Mesendoderm (in vitro differentiated cells): Measurements from ENCODE around the gene GPR149.

Experiments
- DNase-seq: peaks from one replicate; pipeline ENCODE4 v3.0.0; 2013
- H2AK5ac ChIP-seq: 2 replicates; pipeline ENCODE4 v1.6.1; 2013; ENCODE audit warnings: low read length, inconsistent platforms
- H2BK120ac ChIP-seq: 2 replicates; pipeline ENCODE4 v1.6.1; 2013; ENCODE audit warnings: low read depth, mild to moderate bottlenecking, low read length, moderate library complexity, mixed read lengths
- H2BK15ac ChIP-seq: replicated peaks from 2 replicates; pipeline ENCODE4 v1.6.1; 2013; ENCODE audit warnings: low read depth, mild to moderate bottlenecking, moderate library complexity
- H2BK5ac ChIP-seq: 2 replicates; pipeline ENCODE4 v1.6.1; 2013; ENCODE audit warnings: low read length, inconsistent platforms
- H3K18ac ChIP-seq: 2 replicates; pipeline ENCODE4 v1.6.1; 2013; ENCODE audit warnings: mild to moderate bottlenecking, low read length, mixed read lengths
- H3K23ac ChIP-seq: one replicate; pipeline ENCODE4 v1.6.1; 2013; ENCODE audit warnings: low read length
- H3K27ac ChIP-seq: 2 replicates; pipeline ENCODE4 v1.5.1; 2013; ENCODE audit warnings: low read depth, mild to moderate bottlenecking, inconsistent platforms, low read length, moderate library complexity
- H3K27me3 ChIP-seq: 2 replicates; pipeline ENCODE4 v1.6.1; 2013; ENCODE audit warnings: low read length, control low read depth, mild to moderate bottlenecking, inconsistent platforms; ENCODE audit not compliant: insufficient read depth, poor library complexity
- H3K36me3 ChIP-seq: 2 replicates; pipeline ENCODE4 v1.6.1; 2013; ENCODE audit warnings: low read length, inconsistent platforms; ENCODE audit not compliant: control insufficient read depth, insufficient read depth
- H3K4ac ChIP-seq: one replicate; pipeline ENCODE4 v1.6.1; 2013; ENCODE audit warnings: low read depth, mild to moderate bottlenecking, low read length, moderate library complexity
- H3K4me1 ChIP-seq: 2 replicates; pipeline ENCODE4 v1.6.1; 2013; ENCODE audit warnings: low read depth, low read length, inconsistent platforms; ENCODE audit not compliant: control insufficient read depth
- H3K4me2 ChIP-seq: 2 replicates; pipeline ENCODE4 v1.6.1; 2013; ENCODE audit warnings: low read length
- H3K4me3 ChIP-seq: 2 replicates; pipeline ENCODE4 v1.5.1; 2013; ENCODE audit warnings: mild to moderate bottlenecking, low read length
- H3K56ac ChIP-seq: one replicate; pipeline ENCODE4 v1.6.1; 2013; ENCODE audit warnings: low read length
- H3K79me1 ChIP-seq: 2 replicates; pipeline ENCODE4 v1.6.1; 2013; ENCODE audit warnings: low read length, inconsistent platforms
- H3K79me2 ChIP-seq: 2 replicates; pipeline ENCODE4 v1.6.1; 2013; ENCODE audit warnings: mild to moderate bottlenecking, low read length; ENCODE audit not compliant: control insufficient read depth, insufficient read depth
- H3K9ac ChIP-seq: 2 replicates; pipeline ENCODE4 v1.6.1; 2013; ENCODE audit warnings: low read length, inconsistent platforms
- H4K5ac ChIP-seq: one replicate; pipeline ENCODE4 v1.6.1; 2013; ENCODE audit warnings: low read length
- H4K8ac ChIP-seq: one replicate; pipeline ENCODE4 v1.6.1; 2013; ENCODE audit warnings: low read depth, mild to moderate bottlenecking, control low read depth, low read length, moderate library complexity
- WGBS: extraction: QIAGEN DNeasy Blood & Tissue Kit; methylation state at CpG from one replicate; pipeline ENCODE4 v1.1.7; 2013; ENCODE audit warnings: low lambda C conversion rate, missing lambda C conversion rate; ENCODE audit not compliant: insufficient coverage; ENCODE audit errors: extremely low coverage; 5-methylcytosine and 5-hydroxymethylcytosine counted together

The GPR149 gene

GRCh38 chr3:154421083-154421482 is 8.9 kb downstream of the GPR149 start:
- DNase-seq = peak; percentile 26
- no peak overlapping the region for H3K4me2 ChIP-seq

GRCh38 chr3:154398084-154398967 is 31.7 kb downstream of the GPR149 start:
- no peaks in the 10 kb centered on the region for H3K27me3 ChIP-seq
- no peak overlapping the region for H3K23ac ChIP-seq
- H2BK15ac ChIP-seq = no peak overlapping the region
- H3K36me3 ChIP-seq = no peaks in the 10 kb centered on the region
- H4K5ac ChIP-seq = no peak overlapping the region
- H3K56ac ChIP-seq = no peak overlapping the region
- H3K18ac ChIP-seq = no peak overlapping the region
- H4K8ac ChIP-seq = no peak overlapping the region
- H2BK120ac ChIP-seq = no peak overlapping the region
- H3K79me1 ChIP-seq = no peaks in the 10 kb centered on the region
- no peak overlapping the region for H2BK5ac ChIP-seq
- H3K9ac ChIP-seq = no peak overlapping the region
- DNase-seq = no peak
- no CpG with 5 or more reads among the region's 3 CpGs for WGBS
- H3K79me2 ChIP-seq = no peaks in the 10 kb centered on the region
- no peak overlapping the region for H3K4me3 ChIP-seq
- no peak overlapping the region for H3K4me2 ChIP-seq
- no peak overlapping the region for H3K27ac ChIP-seq
- H3K4ac ChIP-seq = no peak overlapping the region
- no peak overlapping the region for H2AK5ac ChIP-seq
- no peaks in the 10 kb centered on the region for H3K4me1 ChIP-seq

More at GRCh38 chr3:154421083-154421482, 8.9 kb downstream of the GPR149 start:
- Histone ChIP-seq H3K4me3 (no peak overlapping the region), H4K5ac (no peak overlapping the region), H2BK15ac (no peak overlapping the region), H3K4me1 (no peaks in the 10 kb centered on the region), H2AK5ac (no peak overlapping the region), H3K27ac (no peak overlapping the region), H2BK120ac (no peak overlapping the region), H3K79me1 (no peaks in the 10 kb centered on the region), H2BK5ac (no peak overlapping the region), H3K56ac (no peak overlapping the region), H3K9ac (no peak overlapping the region), H4K8ac (no peak overlapping the region), H3K23ac (no peak overlapping the region), H3K27me3 (no peaks in the 10 kb centered on the region), H3K18ac (no peak overlapping the region), H3K36me3 (no peaks in the 10 kb centered on the region), H3K4ac (no peak overlapping the region), H3K79me2 (no peaks in the 10 kb centered on the region)
- WGBS = no CpG with 5 or more reads among the region's 3 CpGs

- Histone ChIP-seq H3K36me3 (no peaks in the 10 kb centered on the region), H3K27me3 (no peaks in the 10 kb centered on the region), H3K9ac (no peak overlapping the region), H3K4me2 (no peak overlapping the region), H3K18ac (no peak overlapping the region), H3K56ac (no peak overlapping the region), H3K79me1 (no peaks in the 10 kb centered on the region), H2BK120ac (no peak overlapping the region), H4K5ac (no peak overlapping the region), H3K4me3 (no peak overlapping the region), H2AK5ac (no peak overlapping the region), H2BK15ac (no peak overlapping the region), H2BK5ac (no peak overlapping the region), H3K27ac (no peak overlapping the region), H3K4me1 (no peaks in the 10 kb centered on the region), H3K79me2 (no peaks in the 10 kb centered on the region), H3K4ac (no peak overlapping the region), H4K8ac (no peak overlapping the region), H3K23ac (no peak overlapping the region)
- WGBS = no CpG with 5 or more reads among the region's 3 CpGs
- peak; percentile 74 for DNase-seq
These were observed 40.1 kb downstream of the GPR149 start for GRCh38 chr3:154389861-154390260.

- Histone ChIP-seq H3K27ac (no peak overlapping the region), H3K18ac (no peak overlapping the region), H4K5ac (no peak overlapping the region), H3K79me2 (no peaks in the 10 kb centered on the region), H3K9ac (no peak overlapping the region), H3K4me2 (no peak overlapping the region), H2BK5ac (no peak overlapping the region), H2BK15ac (no peak overlapping the region), H3K56ac (no peak overlapping the region), H3K4me3 (no peak overlapping the region), H3K79me1 (no peaks in the 10 kb centered on the region), H3K36me3 (no peaks in the 10 kb centered on the region), H2AK5ac (no peak overlapping the region), H3K23ac (no peak overlapping the region), H2BK120ac (no peak overlapping the region), H4K8ac (no peak overlapping the region), H3K4ac (no peak overlapping the region), H3K4me1 (no peaks in the 10 kb centered on the region), H3K27me3 (no peaks in the 10 kb centered on the region)
- no peak for DNase-seq
These were observed 45.5 kb downstream of the GPR149 start for GRCh38 chr3:154384479-154384878.

GRCh38 chr3:154378311-154378710 is 51.7 kb downstream of the GPR149 start:
- Histone ChIP-seq H3K79me2 (no peaks in the 10 kb centered on the region), H3K27ac (no peak overlapping the region), H2AK5ac (no peak overlapping the region), H3K4me1 (no peaks in the 10 kb centered on the region), H2BK5ac (no peak overlapping the region), H2BK15ac (no peak overlapping the region), H3K18ac (no peak overlapping the region), H3K27me3 (no peaks in the 10 kb centered on the region), H3K9ac (no peak overlapping the region), H3K23ac (no peak overlapping the region), H4K5ac (no peak overlapping the region), H3K56ac (no peak overlapping the region), H3K4me3 (no peak overlapping the region), H4K8ac (no peak overlapping the region), H3K79me1 (no peaks in the 10 kb centered on the region), H3K4ac (no peak overlapping the region), H2BK120ac (no peak overlapping the region), H3K36me3 (no peaks in the 10 kb centered on the region), H3K4me2 (no peak overlapping the region)
- DNase-seq = no peak
- WGBS = no CpG with 5 or more reads among the region's 2 CpGs

GRCh38 chr3:154367221-154367620 is 62.8 kb downstream of the GPR149 start:
- H3K27me3 ChIP-seq = no peaks in the 10 kb centered on the region
- H3K36me3 ChIP-seq = no peaks in the 10 kb centered on the region
- H3K23ac ChIP-seq = no peak overlapping the region
- H2AK5ac ChIP-seq = no peak overlapping the region
- no peak overlapping the region for H3K18ac ChIP-seq
- H3K4me2 ChIP-seq = no peak overlapping the region
- H4K8ac ChIP-seq = no peak overlapping the region
- no peaks in the 10 kb centered on the region for H3K79me2 ChIP-seq
- peak; percentile 81 for DNase-seq
- no peak overlapping the region for H4K5ac ChIP-seq
- H2BK5ac ChIP-seq = no peak overlapping the region
- no peak overlapping the region for H3K4me3 ChIP-seq
- no peak overlapping the region for H2BK120ac ChIP-seq
- H3K4me1 ChIP-seq = no peaks in the 10 kb centered on the region
- H3K9ac ChIP-seq = no peak overlapping the region
- H3K56ac ChIP-seq = no peak overlapping the region
- H3K79me1 ChIP-seq = no peaks in the 10 kb centered on the region
- no peak overlapping the region for H3K27ac ChIP-seq
- H3K4ac ChIP-seq = no peak overlapping the region
- no CpG with 5 or more reads among the region's 3 CpGs for WGBS
- no peak overlapping the region for H2BK15ac ChIP-seq
